Measurements from ENCODE around the gene GHSR.
A peak's percentile ranks its signal among the peaks of the same experiment; 100 is the strongest.

GHSR gene

GRCh38 chr3:172447611-172448579 is at the start of gene GHSR:
TSS of gene GHSR (minus strand) at chr3:172448456. CDS start at chr3:172448413, 43 bp downstream.
- DNase-seq (ENCODE audit: low read depth) = no peak

DNA sequence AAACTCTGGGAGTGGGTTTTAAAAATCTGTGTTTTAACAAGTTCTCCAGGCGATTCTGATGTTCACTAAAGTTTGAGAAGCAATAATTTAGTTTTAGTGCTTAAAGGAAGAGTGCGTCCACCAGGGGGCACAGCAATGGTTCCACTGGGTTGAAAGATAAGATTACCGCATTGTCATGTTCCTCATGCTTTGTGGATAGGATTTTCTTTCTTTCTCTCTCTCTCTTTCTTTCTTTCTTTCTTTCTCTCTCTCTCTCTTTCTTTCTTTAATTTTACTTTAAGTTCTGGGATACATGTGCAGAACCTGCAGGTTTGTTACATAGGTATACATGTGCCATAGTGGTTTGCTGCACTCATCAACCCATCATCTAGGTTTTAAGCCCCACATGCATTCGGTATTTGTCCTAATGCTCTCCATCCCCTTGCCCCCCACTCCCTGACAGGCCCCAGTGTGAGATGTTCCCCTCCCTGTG is 42.0 kb upstream of the GHSR start:
- DNase-seq (ENCODE audit: low read depth) = peak; percentile 32

GRCh38 chr3:172478116-172478515 is 29.9 kb upstream of the GHSR start:
- DNase-seq (ENCODE audit: low read depth) = no peak

DNA sequence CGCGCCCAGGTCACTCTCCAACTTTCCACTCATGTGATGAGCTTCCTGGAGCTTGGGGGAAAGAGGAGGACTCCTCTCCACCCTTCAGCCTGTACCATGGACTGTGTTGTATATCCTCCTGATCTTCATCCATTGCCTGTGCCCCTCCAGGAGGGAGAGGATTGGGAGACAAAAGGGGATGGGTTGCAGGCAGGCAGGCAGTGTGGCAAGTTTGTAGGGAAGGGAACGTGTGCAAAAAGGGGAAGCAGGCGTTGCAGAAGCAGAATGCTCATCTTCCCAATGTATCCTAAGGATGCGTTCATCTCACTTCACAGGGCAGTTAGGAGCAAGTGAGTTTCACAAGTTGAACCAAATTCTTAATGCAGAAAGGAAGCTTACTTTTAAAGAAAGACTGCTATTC is 28.1 kb upstream of the GHSR start:
- no peak for DNase-seq (ENCODE audit: low read depth)

GRCh38 chr3:172475703-172476102 is 27.4 kb upstream of the GHSR start:
- no peak for DNase-seq (ENCODE audit: low read depth)

- DNase-seq (ENCODE audit: low read depth) = no peak
These were observed 23.6 kb upstream of the GHSR start for GRCh38 chr3:172471903-172472302.

- DNase-seq (ENCODE audit: low read depth) = no peak
These were observed 22.3 kb upstream of the GHSR start for GRCh38 chr3:172470588-172470987.

DNA sequence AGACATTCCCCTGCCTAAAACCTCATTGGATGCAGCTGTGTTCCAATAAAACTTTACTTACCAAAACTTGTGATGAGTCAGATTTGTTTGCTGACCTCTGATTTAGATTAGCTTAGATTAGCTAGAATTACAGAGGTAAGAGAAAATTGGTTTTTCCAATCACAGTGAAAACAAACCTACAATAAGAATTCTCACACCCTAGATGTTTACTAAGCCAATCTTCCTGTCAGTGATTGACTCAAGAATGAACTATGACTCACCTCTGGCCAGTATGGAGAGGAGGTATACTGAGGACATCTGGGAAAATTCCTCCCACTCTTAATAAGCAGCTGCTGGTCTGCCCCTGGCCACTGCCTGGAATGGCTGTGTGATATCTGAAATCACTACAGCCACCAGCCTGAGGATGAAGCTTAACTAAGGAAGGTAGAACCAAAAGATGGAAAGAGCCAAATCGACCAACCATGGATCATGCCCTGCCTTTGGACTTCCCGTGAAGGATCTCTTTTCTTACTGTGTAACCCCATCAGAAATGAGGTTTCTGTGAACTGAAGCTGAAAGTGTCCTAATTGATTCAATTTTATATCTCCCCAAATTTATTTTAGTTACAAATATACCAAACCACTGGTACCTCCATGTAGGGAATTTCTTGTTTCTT is 19.0 kb upstream of the GHSR start:
- peak; percentile 43 for DNase-seq (ENCODE audit: low read depth)

GRCh38 chr3:172466553-172467130 is 18.4 kb upstream of the GHSR start:
- DNase-seq (ENCODE audit: low read depth) = no peak

DNA sequence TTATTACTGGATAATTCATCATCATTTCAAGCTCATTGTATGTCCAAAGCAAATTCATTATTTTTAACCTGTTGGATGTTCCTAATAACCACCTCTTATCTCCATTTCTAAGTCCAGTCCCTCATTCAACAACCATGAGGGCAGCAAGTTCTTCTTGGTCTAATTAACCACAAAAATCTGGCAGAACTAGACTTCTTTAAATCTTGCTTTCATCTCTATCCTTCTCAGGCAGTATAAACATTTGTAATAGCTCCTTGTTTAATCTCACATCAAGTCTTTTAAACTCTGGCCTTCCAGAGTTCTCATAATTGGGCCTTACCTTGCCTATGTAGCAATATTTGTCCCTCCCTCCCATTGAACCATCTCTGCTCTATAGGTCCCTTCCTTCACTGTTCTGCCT is 17.0 kb upstream of the GHSR start:
- no peak for DNase-seq (ENCODE audit: low read depth)

DNA sequence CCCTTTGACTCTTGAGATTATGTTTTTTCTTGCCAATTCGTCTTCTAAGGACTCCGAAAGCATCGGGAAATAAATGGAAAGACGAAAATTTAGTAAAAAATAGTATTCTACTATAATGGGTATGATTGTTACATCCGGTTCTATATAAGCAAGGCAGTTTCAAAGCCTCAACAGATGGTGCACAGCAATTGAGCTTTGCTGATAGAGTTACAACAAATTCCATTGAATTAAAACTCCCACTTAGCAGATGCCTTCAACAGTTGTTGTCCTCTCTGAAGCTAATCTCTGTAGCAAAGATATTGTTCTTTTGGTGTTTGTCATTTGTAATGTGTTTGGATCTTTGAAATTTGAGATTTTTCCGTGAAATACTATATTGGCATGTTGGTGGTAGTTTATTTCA is 16.1 kb upstream of the GHSR start:
- no peak for DNase-seq (ENCODE audit: low read depth)

- DNase-seq (ENCODE audit: low read depth) = no peak
These were observed 13.4 kb upstream of the GHSR start for GRCh38 chr3:172461530-172462138.

DNA sequence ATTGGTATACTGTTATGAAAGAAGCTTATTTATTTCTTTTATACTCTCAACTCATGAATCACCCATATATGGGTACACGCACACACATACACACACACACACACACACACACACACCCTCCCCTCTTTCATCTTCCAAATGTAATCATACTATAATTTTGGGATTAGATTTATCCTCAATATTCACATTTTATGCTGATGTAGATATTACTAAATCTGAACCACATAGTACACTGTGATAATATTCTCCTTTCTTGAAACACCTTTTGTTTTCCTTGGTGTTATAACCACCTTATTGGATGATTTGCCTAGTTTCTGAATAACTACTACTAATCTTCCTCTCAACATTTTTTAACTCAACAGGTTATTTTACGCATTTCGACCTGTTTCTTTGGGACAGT is 8.1 kb upstream of the GHSR start:
- no peak for DNase-seq (ENCODE audit: low read depth)

DNA sequence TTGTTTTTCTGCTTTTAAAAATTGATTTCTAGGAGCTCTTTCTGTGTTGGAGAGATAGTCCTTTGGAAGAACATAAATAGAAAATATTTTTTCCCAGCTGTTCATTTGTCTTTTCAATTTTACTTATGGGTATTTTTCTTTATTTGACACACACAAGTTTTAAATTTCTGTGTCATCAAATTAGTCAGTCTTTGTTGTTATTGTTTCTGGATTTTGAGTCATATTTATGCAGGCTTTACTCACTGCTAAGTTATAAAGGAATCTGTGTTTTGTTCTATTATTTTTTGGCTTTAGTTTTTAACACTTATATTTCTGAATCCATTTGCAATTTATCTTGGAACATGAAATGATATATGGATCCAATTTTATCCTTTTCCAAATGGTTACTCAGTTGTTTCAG is 5.9 kb upstream of the GHSR start:
- DNase-seq (ENCODE audit: low read depth) = no peak

DNA sequence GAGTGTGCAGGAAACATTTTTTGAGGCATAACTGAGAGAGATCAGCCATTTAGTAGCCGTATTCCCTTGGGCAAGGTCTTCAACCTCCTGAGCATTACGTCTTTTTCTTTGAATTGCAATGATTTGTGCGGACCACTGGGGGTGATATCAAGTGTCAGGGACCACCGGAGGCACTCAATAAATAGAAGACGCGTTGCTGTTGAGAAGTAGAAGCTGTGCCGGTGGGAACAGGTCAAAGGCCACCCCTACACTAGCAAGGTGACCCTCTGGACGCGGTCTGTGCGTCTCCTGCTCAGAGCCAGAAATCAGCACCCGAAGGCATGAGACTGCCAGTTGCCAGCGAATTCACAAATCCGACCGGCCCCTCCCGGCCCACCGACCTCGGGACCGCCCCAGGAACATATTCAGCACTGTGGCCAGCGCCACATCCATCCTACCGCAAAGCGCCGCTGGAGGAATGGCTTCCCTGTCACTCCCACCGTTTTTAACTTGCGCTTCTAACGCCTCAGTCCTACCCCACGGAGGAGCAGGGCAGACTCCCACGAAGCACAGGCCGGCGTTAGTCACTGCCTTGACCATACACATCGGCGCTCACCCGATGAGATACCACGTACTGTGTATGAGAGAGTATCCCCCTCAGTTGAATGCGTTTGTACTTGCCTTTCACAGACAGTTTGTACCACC is 1.4 kb upstream of the GHSR start:
- no peak for DNase-seq (ENCODE audit: low read depth)

GRCh38 chr3:172448661-172449465 is 607 bp upstream of the GHSR start:
- DNase-seq (ENCODE audit: low read depth) = no peak

DNA sequence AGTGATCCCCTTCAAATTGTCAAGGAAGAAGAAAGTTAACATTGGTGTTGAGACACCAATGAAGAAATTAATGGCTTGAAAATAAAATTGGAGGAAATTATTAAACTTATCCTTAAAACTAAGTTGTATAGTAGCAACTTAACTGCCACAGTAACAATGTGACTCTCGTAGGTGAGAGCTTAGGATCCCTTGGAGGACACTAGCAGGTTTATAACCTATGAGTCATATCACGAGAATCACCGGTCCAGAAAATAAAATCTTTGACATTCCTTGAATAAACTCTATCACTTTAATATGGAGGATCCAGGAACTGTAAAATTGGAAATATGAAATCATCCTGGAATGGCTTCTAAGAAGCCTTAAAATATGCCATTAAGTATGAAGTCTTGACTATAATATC is 2.1 kb downstream of the GHSR start:
- DNase-seq (ENCODE audit: low read depth) = no peak

DNA sequence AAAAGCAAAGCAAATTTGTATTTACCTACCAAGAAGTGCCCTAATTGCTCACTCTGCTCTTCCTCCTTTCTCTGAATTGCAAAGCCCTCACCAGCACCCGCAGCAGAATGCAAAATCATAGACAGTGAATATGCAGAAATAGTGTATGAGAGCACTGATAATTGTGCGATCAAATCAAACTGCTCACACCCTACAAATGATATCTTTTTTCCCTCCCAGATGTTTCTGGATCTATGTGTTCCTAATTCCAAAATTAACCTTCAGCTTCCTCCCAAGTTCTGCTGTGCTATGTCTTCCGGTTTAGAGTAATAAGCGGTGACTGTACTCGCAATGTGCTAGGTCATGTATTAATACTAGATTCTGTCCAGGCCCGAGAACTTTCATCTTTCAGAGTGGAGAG is 3.4 kb downstream of the GHSR start:
- DNase-seq (ENCODE audit: low read depth) = no peak

DNA sequence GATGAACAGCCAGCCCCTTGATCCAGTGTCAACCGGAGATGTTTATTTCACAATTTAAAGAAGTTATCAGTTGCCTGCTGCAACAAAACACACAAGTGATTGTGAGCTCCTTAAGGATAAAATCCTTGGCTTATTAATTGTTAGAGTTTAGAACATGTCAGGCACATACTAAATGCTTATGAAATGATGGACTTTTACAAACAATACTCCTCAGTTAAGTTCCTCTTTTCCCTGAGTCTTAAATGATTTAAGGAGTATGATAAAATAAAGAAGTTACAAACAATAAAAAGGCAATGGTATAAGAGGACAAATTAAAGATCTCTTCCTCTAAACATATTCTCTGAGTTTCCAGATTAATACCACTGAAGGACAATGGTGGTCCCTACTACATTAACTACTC is 5.7 kb downstream of the GHSR start:
- no peak for DNase-seq (ENCODE audit: low read depth)

DNA sequence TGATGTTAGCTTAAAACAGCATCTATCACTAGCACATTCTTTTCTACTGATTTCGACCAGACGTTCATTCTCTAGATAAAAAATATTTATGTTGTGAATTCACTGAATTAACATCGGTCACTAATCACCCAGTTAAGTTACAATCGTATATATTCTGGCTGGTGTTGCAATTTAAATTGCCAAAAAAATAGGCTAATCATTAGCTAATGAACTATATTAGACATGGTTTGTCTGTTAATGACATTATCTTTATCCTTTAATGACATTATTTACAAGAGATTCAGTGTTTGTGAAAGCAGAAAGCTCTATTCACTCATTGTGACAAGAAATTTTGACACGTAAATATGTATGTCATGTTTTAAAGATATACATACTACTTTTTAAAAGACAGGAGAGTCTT is 6.7 kb downstream of the GHSR start:
- DNase-seq (ENCODE audit: low read depth) = no peak

GRCh38 chr3:172438186-172438585 is 10.1 kb downstream of the GHSR start:
- no peak for DNase-seq (ENCODE audit: low read depth)
